HG03108 (cell line): ENCODE measurements around the gene HERC2.
"Not testable (repeated sequence)": the region's sequence is repeated elsewhere in the genome, so short reads cannot be mapped to it uniquely, and the experiment has no call there.

Experiments used
- ATAC-seq: cut with Tn5 transposase; IDR thresholded peaks from one replicate; pipeline ENCODE4 v1.9.1; 2021; ENCODE audit warnings: moderate library complexity; ENCODE audit not compliant: unreplicated experiment

HERC2 gene

GRCh38 chr15:28185148-28185895 is 136.7 kb downstream of the HERC2 start:
- no peak for ATAC-seq

- no peak for ATAC-seq
Measured at GRCh38 chr15:28184166-28184565, 137.8 kb downstream of the HERC2 start.

- no peak for ATAC-seq
Measured at GRCh38 chr15:28182731-28183130, 139.2 kb downstream of the HERC2 start.

- ATAC-seq = no peak
Measured at GRCh38 chr15:28182216-28182615, 139.8 kb downstream of the HERC2 start.

- ATAC-seq = no peak
Measured at GRCh38 chr15:28181366-28181765, 140.6 kb downstream of the HERC2 start.

- ATAC-seq = no peak
Measured at GRCh38 chr15:28179270-28179669, 142.7 kb downstream of the HERC2 start.

GRCh38 chr15:28178727-28179126 is 143.3 kb downstream of the HERC2 start:
- ATAC-seq = no peak

GRCh38 chr15:28178290-28178689 is 143.7 kb downstream of the HERC2 start:
- no peak for ATAC-seq

GRCh38 chr15:28169366-28169765 is 152.6 kb downstream of the HERC2 start:
- no peak for ATAC-seq

- ATAC-seq = not testable (repeated sequence)
Measured at GRCh38 chr15:28168405-28169121, 153.4 kb downstream of the HERC2 start.

- ATAC-seq = no peak
Measured at GRCh38 chr15:28167042-28167441, 154.9 kb downstream of the HERC2 start.

GRCh38 chr15:28165791-28166190 is 156.2 kb downstream of the HERC2 start:
- no peak for ATAC-seq

GRCh38 chr15:28164876-28165275 is 157.1 kb downstream of the HERC2 start:
- ATAC-seq = no peak

GRCh38 chr15:28154283-28154682 is 167.7 kb downstream of the HERC2 start:
- ATAC-seq = no peak

- no peak for ATAC-seq
Measured at GRCh38 chr15:28153492-28154119, 168.4 kb downstream of the HERC2 start.

GRCh38 chr15:28152538-28152923 is 169.4 kb downstream of the HERC2 start:
- not testable (repeated sequence) for ATAC-seq

- ATAC-seq = not testable (repeated sequence)
Measured at GRCh38 chr15:28151864-28152537, 170.0 kb downstream of the HERC2 start.

GRCh38 chr15:28147801-28148200 is 174.2 kb downstream of the HERC2 start:
- ATAC-seq = no peak

GRCh38 chr15:28145419-28145818 is 176.6 kb downstream of the HERC2 start:
- ATAC-seq = not testable (repeated sequence)

GRCh38 chr15:28140062-28140461 is 181.9 kb downstream of the HERC2 start:
- no peak for ATAC-seq

- not testable (repeated sequence) for ATAC-seq
Measured at GRCh38 chr15:28137408-28138039, 184.5 kb downstream of the HERC2 start.
